AG04450 (cell line): ENCODE data around the gene FAM13A. TPM values are rescaled to one million over a fixed set of nuclear protein-coding genes. Genes with fewer than 3 reads are reported as not detected.

Experiments
- CTCF ChIA-PET: fragments of 300-600, 350-600 bp; formaldehyde crosslinking; extraction: SDS; loops from one replicate; lab custom pipeline; 2022; ENCODE audit warnings: antibody characterized with exemption, inconsistent platforms; lab: Charles Lee
- POLR2A ChIA-PET: fragments of 350-600 bp; formaldehyde crosslinking; extraction: SDS; loops from one replicate; lab custom pipeline; 2021; ENCODE audit warnings: antibody characterized with exemption, inconsistent platforms; lab: Yijun Ruan, JAX
- DNase-seq: peaks from one replicate; pipeline ENCODE4 v3.0.0-alpha.2; 2011; ENCODE audit warnings: low read depth, low spot score
- H3K27ac ChIP-seq: one replicate; pipeline ENCODE4 v1.5.1; 2012; ENCODE audit warnings: low read depth, low read length, control low read depth
- H3K27me3 ChIP-seq: one replicate; pipeline ENCODE4 v1.6.0; 2012; ENCODE audit warnings: low read length; ENCODE audit not compliant: control insufficient read depth, insufficient read depth
- H3K4me3 ChIP-seq: 2 replicates; pipeline ENCODE4 v1.5.1; 2011; ENCODE audit warnings: mild to moderate bottlenecking, low read depth, low read length, control low read depth
- H3K9me3 ChIP-seq: 2 replicates; pipeline ENCODE4 v1.5.1; 2012; ENCODE audit warnings: low read length; ENCODE audit not compliant: control insufficient read depth, insufficient read depth
- CTCF ChIP-seq: IDR thresholded peaks from 2 replicates; pipeline ENCODE4 v1.5.1; 2011; ENCODE audit warnings: low read depth, low read length, control low read depth, inconsistent platforms
- polyA minus RNA-seq: library from RNA; depleted of rRNA, polyadenylated mRNA; stranded (reverse); fragments of >200 nt; gene quantifications from 2 replicates; pipeline ENCODE4 v1.2.3, GENCODE V29; 2011; rRNA and poly(A)+ RNA removed
- polyA plus RNA-seq: library from polyadenylated mRNA; depleted of rRNA; stranded (reverse); fragments of >200 nt; gene quantifications from 2 replicates; pipeline ENCODE4 v1.2.3, GENCODE V29; 2011; rRNA removed

The FAM13A gene
- polyA plus RNA-seq (21.3 and 27.6 TPM in 2 replicates), polyA minus RNA-seq (41.2 and 46.4 TPM in 2 replicates)

- no peaks in the 10 kb centered on the region for H3K9me3 ChIP-seq
- peak; percentile 87 for DNase-seq
- H3K27me3 ChIP-seq: no peaks in the 10 kb centered on the region
- TF ChIP-seq CTCF: no peak
- H3K4me3 ChIP-seq: peak within 1 kb of the TSS; percentile 69
- peak within 1 kb of the TSS; percentile 59 for H3K27ac ChIP-seq
- ChIA-PET POLR2A (no interaction called here), CTCF (interaction anchor here (0.9 to 2.0 kb wide), 3 partner anchors 34 to 517 kb away, joined by 3 to 5 read pairs (median 3); no protein-coding TSS in a partner anchor)
Measured at GRCh38 chr4:89056953-89057398, at the start of gene FAM13A. FAM13A (minus strand) TSS chr4:89057185; CDS start chr4:89056964, 221 bp downstream.

- Histone ChIP-seq H3K27me3 (peaks cover 35% of the 10 kb centered on the region), H3K9me3 (peaks cover 2% of the 10 kb centered on the region; the same call in 1 of the 2 replicates), H3K4me3 (no peak overlapping the region), H3K27ac (no peak overlapping the region)
- no peak for DNase-seq
- TF ChIP-seq CTCF: no peak
- CTCF ChIA-PET: interaction anchor here (0.5 kb wide), 1 partner anchor 1253 kb away, joined by 4 read pairs; no protein-coding TSS in a partner anchor
- POLR2A ChIA-PET: no interaction called here
Measured at GRCh38 chr4:89105726-89106125, 48.7 kb upstream of the FAM13A start.

DNA sequence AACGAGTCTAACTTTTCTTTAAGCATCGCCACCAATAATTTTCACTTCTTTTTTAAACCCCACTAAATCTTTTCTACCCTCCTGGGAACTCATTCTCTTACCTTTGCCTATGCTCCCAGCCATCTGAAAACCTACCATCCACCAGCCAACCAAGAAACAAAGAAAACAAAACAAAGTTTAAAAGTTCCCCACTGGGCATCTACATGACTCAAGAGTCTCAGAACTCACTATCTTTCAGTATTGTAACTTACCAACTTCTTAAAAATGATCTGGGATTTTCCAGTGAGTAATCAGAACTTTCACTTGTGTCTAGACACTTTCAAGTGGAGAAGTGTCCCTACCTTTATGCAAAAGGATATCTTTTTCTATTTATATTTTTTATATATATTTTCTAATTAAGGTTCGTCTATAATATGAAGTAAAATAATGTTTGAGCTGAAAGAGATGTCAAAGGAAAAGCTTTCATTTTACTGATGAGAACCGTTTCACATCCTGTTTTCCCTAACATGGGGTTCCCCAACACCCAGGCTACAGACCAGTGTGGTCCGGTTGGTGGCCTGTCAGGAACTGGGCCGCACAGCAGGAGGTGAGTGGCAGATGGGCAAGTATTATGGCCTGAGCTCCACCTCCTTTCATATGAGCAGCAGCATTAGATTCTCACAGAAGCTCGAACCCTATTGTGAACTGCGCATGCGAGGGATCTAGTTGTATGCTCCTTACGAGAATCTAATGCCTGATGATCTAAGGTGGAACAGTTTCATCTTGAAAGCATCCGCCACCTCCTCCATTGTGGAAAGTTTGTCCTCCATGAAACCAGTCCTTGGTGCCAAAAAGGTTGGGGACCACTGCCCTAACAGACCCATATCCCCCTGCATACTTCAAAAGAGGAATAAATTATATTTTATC, 44.5 kb upstream of the FAM13A start:
- ChIA-PET POLR2A (no interaction called here), CTCF (interaction anchor here (1.0 kb wide), 1 partner anchor 9 kb away, joined by 3 read pairs; no protein-coding TSS in a partner anchor)
- no peak for TF ChIP-seq CTCF

DNA sequence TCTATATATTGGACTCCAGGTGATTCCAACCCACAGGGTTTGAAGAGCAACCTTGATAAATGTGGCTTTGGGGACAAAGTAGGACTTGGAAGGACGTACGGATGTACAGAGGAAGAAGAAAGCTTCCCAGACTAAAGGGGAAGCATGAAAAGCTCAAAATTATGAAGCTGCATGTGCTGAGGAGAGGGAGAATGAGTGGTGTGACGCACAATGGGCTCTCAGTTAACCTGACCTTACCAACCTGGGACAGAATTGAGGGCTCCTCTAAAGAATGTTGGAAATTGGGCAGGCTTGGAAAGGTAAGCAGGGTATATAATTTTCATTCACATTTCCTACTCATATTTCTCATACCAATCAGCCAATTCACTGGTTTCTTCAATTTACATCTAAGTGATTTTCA, 43.9 kb upstream of the FAM13A start:
- DNase-seq: no peak
- no peak for TF ChIP-seq CTCF
- POLR2A ChIA-PET: no interaction called here
- Histone ChIP-seq H3K9me3 (no peaks in the 10 kb centered on the region), H3K27ac (no peak overlapping the region), H3K27me3 (peaks cover 10% of the 10 kb centered on the region), H3K4me3 (no peak overlapping the region)
- CTCF ChIA-PET: interaction anchor here (1.0 kb wide), 1 partner anchor 10 kb away, joined by 3 read pairs; no protein-coding TSS in a partner anchor

More for the DNA sequence above, 44.5 kb upstream of the FAM13A start:
- no peak overlapping the region for H3K27ac ChIP-seq
- peaks cover 10% of the 10 kb centered on the region for H3K27me3 ChIP-seq
- H3K9me3 ChIP-seq: no peaks in the 10 kb centered on the region
- no peak overlapping the region for H3K4me3 ChIP-seq
- DNase-seq: no peak

GRCh38 chr4:89099471-89099870, 42.5 kb upstream of the FAM13A start:
- POLR2A ChIA-PET: no interaction called here
- no peak overlapping the region for H3K27ac ChIP-seq
- CTCF ChIA-PET: no interaction called here
- H3K9me3 ChIP-seq: no peaks in the 10 kb centered on the region
- no peak overlapping the region for H3K4me3 ChIP-seq
- no peak for TF ChIP-seq CTCF
- peaks cover 4% of the 10 kb centered on the region for H3K27me3 ChIP-seq
- no peak for DNase-seq
